Putamen (tissue), 1 donor: ENCODE results near the gene TUBB2B.
"Not testable (repeated sequence)": the region's sequence is repeated elsewhere in the genome, so short reads cannot be mapped to it uniquely, and the experiment has no call there.

Experiments
- DNase-seq: peaks from one replicate; pipeline ENCODE4 v3.0.0-alpha.2; 2016; ENCODE audit warnings: low spot score

Gene TUBB2B

GRCh38 chr6:3258201-3258600 lies 30.7 kb upstream of the TUBB2B start:
- DNase-seq = no peak

- no peak for DNase-seq
Measured at GRCh38 chr6:3253597-3253961, 26.1 kb upstream of the TUBB2B start.

GRCh38 chr6:3252861-3253596 lies 25.6 kb upstream of the TUBB2B start:
- DNase-seq = no peak

- DNase-seq = no peak
Measured at GRCh38 chr6:3252369-3252768, 24.9 kb upstream of the TUBB2B start.

- DNase-seq = peak; percentile 83
Measured at GRCh38 chr6:3251462-3252314, 24.2 kb upstream of the TUBB2B start.

GRCh38 chr6:3250231-3250675 lies 22.8 kb upstream of the TUBB2B start:
- DNase-seq = no peak

GRCh38 chr6:3249821-3250220 lies 22.4 kb upstream of the TUBB2B start:
- DNase-seq = no peak

- DNase-seq = peak; percentile 96
Measured at GRCh38 chr6:3247255-3248146, 20.0 kb upstream of the TUBB2B start.

GRCh38 chr6:3245216-3245615 lies 17.8 kb upstream of the TUBB2B start:
- DNase-seq = no peak

GRCh38 chr6:3244832-3245161 lies 17.3 kb upstream of the TUBB2B start:
- DNase-seq = not testable (repeated sequence)

GRCh38 chr6:3244003-3244831 lies 16.8 kb upstream of the TUBB2B start:
- no peak for DNase-seq

- DNase-seq = no peak
Measured at GRCh38 chr6:3242768-3243167, 15.3 kb upstream of the TUBB2B start.

- not testable (repeated sequence) for DNase-seq
Measured at GRCh38 chr6:3241745-3242144, 14.3 kb upstream of the TUBB2B start.

GRCh38 chr6:3240595-3240994 lies 13.1 kb upstream of the TUBB2B start:
- no peak for DNase-seq

- DNase-seq = no peak
Measured at GRCh38 chr6:3239110-3239830, 11.8 kb upstream of the TUBB2B start.

GRCh38 chr6:3237761-3238662 lies 10.6 kb upstream of the TUBB2B start:
- DNase-seq = no peak

- no peak for DNase-seq
Measured at GRCh38 chr6:3236005-3236404, 8.6 kb upstream of the TUBB2B start.

GRCh38 chr6:3235486-3235885 lies 8.0 kb upstream of the TUBB2B start:
- no peak for DNase-seq

- no peak for DNase-seq
Measured at GRCh38 chr6:3233904-3234303, 6.5 kb upstream of the TUBB2B start.

GRCh38 chr6:3233321-3233720 lies 5.9 kb upstream of the TUBB2B start:
- DNase-seq = no peak
